ENCODE data around the gene MEDAG.

MEDAG gene

GRCh38 chr13:30907121-30907861 is 1.2 kb downstream of the MEDAG start:
- Histone ChIP-seq H3K4me3 (ENCODE audit: extremely low read depth, insufficient read depth, low read length, poor library complexity, severe bottlenecking) (no peak overlapping the region), H3K4me1 (ENCODE audit: control insufficient read depth, insufficient read depth, low read length, poor library complexity, severe bottlenecking) (peaks cover 15% of the 10 kb centered on the region), H3K9me3 (ENCODE audit: control insufficient read depth, low read length) (no peaks in the 10 kb centered on the region), H3K27ac (ENCODE audit: low read depth, low read length, severe bottlenecking) (no peak overlapping the region), H3K36me3 (ENCODE audit: control insufficient read depth, insufficient read depth, low read length) (no peaks in the 10 kb centered on the region)
- WGBS, 2 experiments (ENCODE audit: insufficient coverage in 2 of 2), result 89 to 96% methylated on average over 7 to 8 of the region's 10 CpGs

- Histone ChIP-seq H3K36me3 (ENCODE audit: control insufficient read depth, insufficient read depth, low read length) (no peaks in the 10 kb centered on the region), H3K4me1 (ENCODE audit: control insufficient read depth, insufficient read depth, low read length, poor library complexity, severe bottlenecking) (peaks cover 15% of the 10 kb centered on the region)
- WGBS, 2 experiments (ENCODE audit: insufficient coverage in 2 of 2), result 86 to 94% methylated on average over 3 to 5 of the region's 5 CpGs
Measured at GRCh38 chr13:30908416-30908980, 2.4 kb downstream of the MEDAG start.

GRCh38 chr13:30910676-30911075 is 4.6 kb downstream of the MEDAG start:
- Histone ChIP-seq H3K9me3 (ENCODE audit: control insufficient read depth, low read length) (no peaks in the 10 kb centered on the region), H3K36me3 (ENCODE audit: control insufficient read depth, insufficient read depth, low read length) (no peaks in the 10 kb centered on the region), H3K4me1 (ENCODE audit: control insufficient read depth, insufficient read depth, low read length, poor library complexity, severe bottlenecking) (peaks cover 15% of the 10 kb centered on the region), H3K27ac (ENCODE audit: low read depth, low read length, severe bottlenecking) (no peak overlapping the region), H3K4me3 (ENCODE audit: extremely low read depth, insufficient read depth, low read length, poor library complexity, severe bottlenecking) (no peak overlapping the region)
- 100% methylated on average over 1 of the region's 3 CpGs; no CpG with 5 or more reads in 1 of the 2 experiments for WGBS, 2 experiments (ENCODE audit: insufficient coverage in 2 of 2)

More at GRCh38 chr13:30908416-30908980, 2.4 kb downstream of the MEDAG start:
- no peak overlapping the region for H3K4me3 ChIP-seq (ENCODE audit: extremely low read depth, insufficient read depth, low read length, poor library complexity, severe bottlenecking)
- no peaks in the 10 kb centered on the region for H3K9me3 ChIP-seq (ENCODE audit: control insufficient read depth, low read length)
- no peak overlapping the region for H3K27ac ChIP-seq (ENCODE audit: low read depth, low read length, severe bottlenecking)

DNA sequence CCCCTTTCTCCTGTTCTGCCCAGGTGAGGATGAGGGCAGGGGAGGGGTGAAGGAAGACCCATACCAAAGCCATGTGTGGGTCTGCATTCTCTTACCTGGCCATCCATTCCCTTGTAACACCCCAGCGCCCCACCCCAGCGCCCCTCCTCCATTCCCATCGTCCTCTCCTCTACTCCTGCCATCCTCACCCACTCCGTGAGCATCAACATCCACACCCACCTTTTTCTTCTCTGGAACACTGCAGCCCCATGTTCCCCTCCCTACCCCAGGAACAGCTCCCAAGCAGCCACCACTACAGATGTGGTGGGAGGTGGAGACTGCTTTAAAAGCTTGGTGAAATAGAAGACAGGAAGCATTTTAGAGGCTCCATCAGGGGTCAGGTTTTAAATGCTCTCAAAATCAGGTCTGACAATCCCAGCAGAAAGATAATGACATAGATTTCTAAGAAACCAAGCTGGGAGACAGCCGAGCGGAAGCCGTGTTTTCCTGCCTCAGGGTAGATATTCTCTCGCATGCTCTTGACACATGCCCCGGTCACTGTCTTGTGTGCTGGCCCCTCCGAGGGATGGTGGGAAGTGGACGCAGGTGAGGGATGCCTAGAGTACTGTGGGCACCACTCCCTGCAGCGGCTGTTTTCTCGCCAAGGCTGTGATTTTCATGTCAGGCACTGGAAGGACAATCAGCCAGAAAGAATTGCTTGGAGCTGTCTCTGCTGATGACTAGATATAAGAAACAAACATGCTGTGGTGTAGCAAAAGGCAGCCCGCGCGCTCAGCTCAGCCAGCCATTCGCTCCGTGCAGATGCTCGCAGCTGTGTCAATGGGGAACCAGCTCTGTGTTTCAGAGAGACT is 9.8 kb downstream of the MEDAG start:
- Histone ChIP-seq H3K9me3 (ENCODE audit: control insufficient read depth, low read length) (no peaks in the 10 kb centered on the region), H3K36me3 (ENCODE audit: control insufficient read depth, insufficient read depth, low read length) (no peaks in the 10 kb centered on the region), H3K4me3 (ENCODE audit: extremely low read depth, insufficient read depth, low read length, poor library complexity, severe bottlenecking) (no peak overlapping the region), H3K27ac (ENCODE audit: low read depth, low read length, severe bottlenecking) (no peak overlapping the region), H3K4me1 (ENCODE audit: control insufficient read depth, insufficient read depth, low read length, poor library complexity, severe bottlenecking) (no peaks in the 10 kb centered on the region)
- WGBS, 2 experiments (ENCODE audit: insufficient coverage in 2 of 2), result 95 to 96% methylated on average over 16 to 17 of the region's 19 CpGs

DNA sequence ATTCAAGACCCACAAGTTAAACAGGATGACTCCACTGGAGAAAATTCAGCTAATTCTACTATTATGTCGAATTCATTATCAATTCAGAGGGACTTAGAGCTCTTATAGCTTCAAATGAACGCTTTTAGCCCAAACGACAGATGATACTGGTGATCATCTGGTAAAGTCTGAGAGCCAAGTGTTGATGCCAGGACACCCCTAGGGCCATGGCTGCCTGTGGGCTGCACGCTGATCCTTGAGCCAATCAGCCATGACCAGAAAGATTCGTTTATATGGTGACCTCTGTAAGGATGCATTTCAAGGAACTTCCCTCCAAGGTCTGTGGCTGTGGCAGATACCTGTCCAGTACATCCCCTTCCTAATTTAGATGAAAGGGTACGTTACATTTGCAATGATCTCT is 10.9 kb downstream of the MEDAG start:
- Histone ChIP-seq H3K4me3 (ENCODE audit: extremely low read depth, insufficient read depth, low read length, poor library complexity, severe bottlenecking) (no peak overlapping the region), H3K27ac (ENCODE audit: low read depth, low read length, severe bottlenecking) (no peak overlapping the region), H3K36me3 (ENCODE audit: control insufficient read depth, insufficient read depth, low read length) (no peaks in the 10 kb centered on the region), H3K4me1 (ENCODE audit: control insufficient read depth, insufficient read depth, low read length, poor library complexity, severe bottlenecking) (no peaks in the 10 kb centered on the region), H3K9me3 (ENCODE audit: control insufficient read depth, low read length) (no peaks in the 10 kb centered on the region)
- 95 to 97% methylated on average over 5 to 6 of the region's 6 CpGs for WGBS, 2 experiments (ENCODE audit: insufficient coverage in 2 of 2)

GRCh38 chr13:30918662-30919405 is 12.8 kb downstream of the MEDAG start:
- H3K9me3 ChIP-seq (ENCODE audit: control insufficient read depth, low read length), result no peaks in the 10 kb centered on the region
- no peaks in the 10 kb centered on the region for H3K36me3 ChIP-seq (ENCODE audit: control insufficient read depth, insufficient read depth, low read length)
- no peaks in the 10 kb centered on the region for H3K4me1 ChIP-seq (ENCODE audit: control insufficient read depth, insufficient read depth, low read length, poor library complexity, severe bottlenecking)
- whole genome bisulfite sequencing, 2 experiments (ENCODE audit: insufficient coverage in 2 of 2), result 90 to 96% methylated on average over 2 to 4 of the region's 6 CpGs
- no peak overlapping the region for H3K4me3 ChIP-seq (ENCODE audit: extremely low read depth, insufficient read depth, low read length, poor library complexity, severe bottlenecking)
- H3K27ac ChIP-seq (ENCODE audit: low read depth, low read length, severe bottlenecking), result no peak overlapping the region

DNA sequence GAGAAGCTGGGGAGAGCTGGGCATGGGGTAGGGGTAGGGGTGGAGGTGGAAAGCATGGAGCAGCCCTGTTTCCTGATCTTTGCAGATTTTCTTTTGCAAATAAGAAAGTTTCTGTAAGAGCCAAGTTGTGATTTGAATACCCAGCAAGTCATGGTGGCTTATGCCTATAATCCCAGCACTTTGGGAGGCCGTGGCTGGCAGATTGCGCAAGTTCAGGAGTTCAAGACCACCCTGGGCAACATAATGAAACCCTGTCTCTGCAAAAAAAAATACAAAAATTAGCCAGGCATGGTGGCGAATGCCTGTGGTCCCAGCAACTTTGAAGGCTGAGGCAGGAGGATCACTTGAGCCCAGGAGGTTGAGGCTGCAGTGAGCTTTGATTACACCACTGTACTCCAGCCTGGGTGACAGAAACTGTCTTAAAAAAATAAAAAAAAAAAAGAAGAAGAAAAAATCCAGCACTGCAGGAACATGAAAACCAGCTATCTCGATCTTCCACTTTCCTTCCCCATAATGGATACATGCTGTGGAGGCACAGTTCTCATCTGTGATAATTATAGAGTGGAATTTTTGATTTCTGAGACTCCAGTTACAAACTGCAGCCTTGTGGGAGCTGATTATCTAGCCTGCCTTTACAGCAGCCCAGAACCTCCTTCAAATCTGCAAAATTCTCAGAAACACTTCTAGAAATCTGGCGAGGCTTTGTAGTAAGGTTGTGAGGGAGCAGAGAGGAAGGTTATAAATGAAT is 14.3 kb downstream of the MEDAG start:
- WGBS, 2 experiments (ENCODE audit: insufficient coverage in 2 of 2), result 88 to 100% methylated on average over 3 of the region's 5 CpGs
- Histone ChIP-seq H3K4me3 (ENCODE audit: extremely low read depth, insufficient read depth, low read length, poor library complexity, severe bottlenecking) (no peak overlapping the region), H3K9me3 (ENCODE audit: control insufficient read depth, low read length) (no peaks in the 10 kb centered on the region), H3K27ac (ENCODE audit: low read depth, low read length, severe bottlenecking) (no peak overlapping the region), H3K36me3 (ENCODE audit: control insufficient read depth, insufficient read depth, low read length) (no peaks in the 10 kb centered on the region), H3K4me1 (ENCODE audit: control insufficient read depth, insufficient read depth, low read length, poor library complexity, severe bottlenecking) (no peaks in the 10 kb centered on the region)

- 100% methylated on average over 1 of the region's 1 CpG for WGBS, 2 experiments (ENCODE audit: insufficient coverage in 2 of 2)
- Histone ChIP-seq H3K4me1 (ENCODE audit: control insufficient read depth, insufficient read depth, low read length, poor library complexity, severe bottlenecking) (no peaks in the 10 kb centered on the region), H3K4me3 (ENCODE audit: extremely low read depth, insufficient read depth, low read length, poor library complexity, severe bottlenecking) (no peak overlapping the region), H3K27ac (ENCODE audit: low read depth, low read length, severe bottlenecking) (no peak overlapping the region), H3K9me3 (ENCODE audit: control insufficient read depth, low read length) (no peaks in the 10 kb centered on the region), H3K36me3 (ENCODE audit: control insufficient read depth, insufficient read depth, low read length) (no peaks in the 10 kb centered on the region)
Measured at GRCh38 chr13:30923418-30923817, 17.3 kb downstream of the MEDAG start.

- Histone ChIP-seq H3K27ac (ENCODE audit: low read depth, low read length, severe bottlenecking) (no peak overlapping the region), H3K4me3 (ENCODE audit: extremely low read depth, insufficient read depth, low read length, poor library complexity, severe bottlenecking) (no peak overlapping the region), H3K9me3 (ENCODE audit: control insufficient read depth, low read length) (no peaks in the 10 kb centered on the region), H3K4me1 (ENCODE audit: control insufficient read depth, insufficient read depth, low read length, poor library complexity, severe bottlenecking) (no peaks in the 10 kb centered on the region), H3K36me3 (ENCODE audit: control insufficient read depth, insufficient read depth, low read length) (no peaks in the 10 kb centered on the region)
- WGBS, 2 experiments (ENCODE audit: insufficient coverage in 2 of 2), result 90 to 100% methylated on average over 1 of the region's 3 CpGs
Measured at GRCh38 chr13:30924721-30925120, 18.6 kb downstream of the MEDAG start.

DNA sequence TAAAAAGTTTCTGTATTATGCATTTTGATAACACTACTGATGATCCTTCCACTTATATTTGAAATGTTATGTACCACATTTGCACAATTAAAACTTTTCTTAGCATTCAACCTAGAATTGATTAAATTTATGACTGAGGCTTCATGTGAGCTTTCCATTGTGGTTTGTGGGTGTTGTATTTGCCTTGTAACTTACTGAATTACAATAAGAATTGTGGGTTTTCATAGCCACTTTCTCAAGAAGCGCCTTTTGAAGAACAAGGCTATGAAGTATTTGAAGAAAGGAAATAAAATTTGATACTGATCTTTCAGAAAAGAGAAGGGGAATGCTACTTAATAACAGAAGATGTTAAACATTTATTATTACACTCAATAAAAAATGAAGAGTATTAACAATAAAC is 19.4 kb downstream of the MEDAG start:
- H3K4me3 ChIP-seq (ENCODE audit: extremely low read depth, insufficient read depth, low read length, poor library complexity, severe bottlenecking), result no peak overlapping the region
- no CpG with 5 or more reads among the region's 1 CpG for WGBS, 2 experiments (ENCODE audit: insufficient coverage in 2 of 2)
- no peaks in the 10 kb centered on the region for H3K9me3 ChIP-seq (ENCODE audit: control insufficient read depth, low read length)
- no peaks in the 10 kb centered on the region for H3K4me1 ChIP-seq (ENCODE audit: control insufficient read depth, insufficient read depth, low read length, poor library complexity, severe bottlenecking)
- H3K27ac ChIP-seq (ENCODE audit: low read depth, low read length, severe bottlenecking), result no peak overlapping the region
- H3K36me3 ChIP-seq (ENCODE audit: control insufficient read depth, insufficient read depth, low read length), result no peaks in the 10 kb centered on the region

Data from mesodermal cell (in vitro differentiated cells).